GM13977 (cell line): ENCODE results near the gene ASB3.
"Not testable (repeated sequence)": the region's sequence is repeated elsewhere in the genome, so short reads cannot be mapped to it uniquely, and the experiment has no call there.

ENCODE experiments used
- DNase-seq: peaks from one replicate; pipeline ENCODE4 v3.0.0; 2012; ENCODE audit warnings: low spot score
- CTCF ChIP-seq: IDR thresholded peaks from 2 replicates; pipeline ENCODE4 v1.5.1; 2012; ENCODE audit warnings: mild to moderate bottlenecking, control low read depth; ENCODE audit not compliant: insufficient read depth; ENCODE audit errors: extremely low read depth, missing control alignments
- in situ Hi-C: fragments of 300-500 bp; cut with MboI; formaldehyde crosslinking; loops from one replicate; pipeline ENCODE4 v1.12.0; 2022; ENCODE audit warnings: low sequenced_read_pairs, low pct_unique_long_range_greater_than_20kb, mixed read lengths, inconsistent platforms; ENCODE audit not compliant: unreplicated experiment

The ASB3 gene

GRCh38 chr2:53727921-53728320 is 58.8 kb downstream of the ASB3 start:
- no peak for TF ChIP-seq CTCF
- DNase-seq, result no peak
- in situ Hi-C loops, result no loop called here

- TF ChIP-seq CTCF, result no peak
- in situ Hi-C loops, result no loop called here
Measured at GRCh38 chr2:53725662-53726061, 61.1 kb downstream of the ASB3 start.

GRCh38 chr2:53724536-53724935 is 62.2 kb downstream of the ASB3 start:
- no peak for DNase-seq
- TF ChIP-seq CTCF, result no peak
- in situ Hi-C loops, result loop anchor here (25.0 kb wide), 1 partner anchor 287 kb away; no protein-coding TSS in a partner anchor

More at GRCh38 chr2:53725662-53726061, 61.1 kb downstream of the ASB3 start:
- DNase-seq, result no peak

- not testable (repeated sequence) for DNase-seq
- in situ Hi-C loops, result loop anchor here (25.0 kb wide), 1 partner anchor 284 kb away; no protein-coding TSS in a partner anchor
Measured at GRCh38 chr2:53720944-53721343, 65.8 kb downstream of the ASB3 start.

- no peak for DNase-seq
Measured at GRCh38 chr2:53715568-53715967, 71.2 kb downstream of the ASB3 start.

GRCh38 chr2:53711271-53711780 is 75.4 kb downstream of the ASB3 start:
- TF ChIP-seq CTCF, result no peak
- no peak for DNase-seq
- in situ Hi-C loops, result loop anchor here (25.0 kb wide), 1 partner anchor 274 kb away; no protein-coding TSS in a partner anchor

More at GRCh38 chr2:53715568-53715967, 71.2 kb downstream of the ASB3 start:
- in situ Hi-C loops, result loop anchor here (25.0 kb wide), 1 partner anchor 278 kb away; no protein-coding TSS in a partner anchor
- peak; percentile 46 for TF ChIP-seq CTCF

- in situ Hi-C loops, result loop anchor here (25.0 kb wide), 1 partner anchor 272 kb away; no protein-coding TSS in a partner anchor
- no peak for DNase-seq
- no peak for TF ChIP-seq CTCF
Measured at GRCh38 chr2:53708988-53709387, 77.8 kb downstream of the ASB3 start.
